IMR-90 (cell line): Measurements from ENCODE around the gene KDM5B. TPM values are rescaled to one million over a fixed set of nuclear protein-coding genes. Genes with fewer than 3 reads are reported as not detected.

Experiments used
- ATAC-seq: fragments of 200-7000 bp; cut with Tn5 transposase; 2 replicates; pipeline ENCODE4 v1.9.1; 2020; ENCODE audit warnings: low read depth, mild to moderate bottlenecking, moderate library complexity
- BruUV-seq: library from RNA; stranded (reverse); fragments of 400-500 nt; replicated peaks from 2 replicates; lab custom pipeline; 2021; lab: Mats Ljungman, UMichigan
- CTCF ChIA-PET: fragments of 300-600 bp; formaldehyde crosslinking; extraction: SDS; loops from one replicate; lab custom pipeline; 2021; ENCODE audit warnings: antibody characterized with exemption; lab: Yijun Ruan, JAX
- POLR2A ChIA-PET: fragments of 300-600 bp; sonication (Branson Sonifier 250); formaldehyde crosslinking; loops from one replicate; lab custom pipeline; 2022; ENCODE audit warnings: antibody characterized with exemption; ENCODE audit not compliant: unreplicated experiment; lab: Charles Lee
- DNase-seq: peaks from one replicate; pipeline ENCODE4 v3.0.0; 2013
- H2AFZ ChIP-seq: replicated peaks from 2 replicates; pipeline ENCODE3; 2013; ENCODE audit warnings: low read length, mild to moderate bottlenecking; ENCODE audit not compliant: poor library complexity
- H2AK5ac ChIP-seq: 2 replicates; pipeline ENCODE4 v1.6.1; 2013; ENCODE audit warnings: low read depth, low read length, inconsistent platforms
- H2AK9ac ChIP-seq: replicated peaks from 2 replicates; pipeline ENCODE3; 2013; ENCODE audit warnings: mild to moderate bottlenecking, low read depth, low read length, moderate library complexity; ENCODE audit not compliant: poor library complexity
- H2BK120ac ChIP-seq: 2 replicates; pipeline ENCODE4 v1.6.1; 2013; ENCODE audit warnings: low read depth, low read length, inconsistent platforms
- H2BK15ac ChIP-seq: 3 replicates; pipeline ENCODE4 v1.6.1; 2013; ENCODE audit warnings: low read depth, low read length, inconsistent platforms
- H2BK20ac ChIP-seq: 2 replicates; pipeline ENCODE4 v1.6.1; 2013; ENCODE audit warnings: low read depth, mild to moderate bottlenecking, inconsistent platforms, low read length, moderate library complexity
- H2BK5ac ChIP-seq: 2 replicates; pipeline ENCODE4 v1.6.1; 2013; ENCODE audit warnings: mild to moderate bottlenecking, low read depth, low read length, inconsistent platforms; ENCODE audit not compliant: poor library complexity, severe bottlenecking
- H3K14ac ChIP-seq: replicated peaks from 2 replicates; pipeline ENCODE4 v1.6.1; 2013; ENCODE audit warnings: low read depth, low read length, inconsistent platforms
- H3K18ac ChIP-seq: 2 replicates; pipeline ENCODE4 v1.6.1; 2013; ENCODE audit warnings: low read depth, low read length, control low read depth
- H3K23ac ChIP-seq: 2 replicates; pipeline ENCODE4 v1.6.1; 2013; ENCODE audit warnings: low read depth, low read length, inconsistent platforms
- H3K27ac ChIP-seq: 2 replicates; pipeline ENCODE4 v1.5.1; 2013; ENCODE audit warnings: mild to moderate bottlenecking, control low read depth, low read length; ENCODE audit not compliant: insufficient read depth
- H3K27me3 ChIP-seq: 2 replicates; pipeline ENCODE4 v1.6.1; 2013; ENCODE audit warnings: low read length; ENCODE audit not compliant: control insufficient read depth, insufficient read depth
- H3K36me3 ChIP-seq: 2 replicates; pipeline ENCODE4 v1.6.1; 2013; ENCODE audit warnings: low read length, mixed read lengths; ENCODE audit not compliant: control insufficient read depth, insufficient read depth
- H3K4ac ChIP-seq: 2 replicates; pipeline ENCODE4 v1.6.1; 2013; ENCODE audit warnings: low read depth, low read length, inconsistent platforms
- H3K4me1 ChIP-seq: 2 replicates; pipeline ENCODE4 v1.6.1; 2013; ENCODE audit warnings: low read length, mixed read lengths; ENCODE audit not compliant: control insufficient read depth, insufficient read depth
- H3K4me2 ChIP-seq: 2 replicates; pipeline ENCODE4 v1.6.1; 2013; ENCODE audit warnings: low read depth, mild to moderate bottlenecking, control low read depth, low read length, moderate library complexity
- H3K4me3 ChIP-seq: 2 replicates; pipeline ENCODE4 v1.5.1; 2013; ENCODE audit warnings: low read depth, mild to moderate bottlenecking, control low read depth, low read length, moderate library complexity; ENCODE audit not compliant: insufficient read depth
- H3K56ac ChIP-seq: 2 replicates; pipeline ENCODE4 v1.6.1; 2013; ENCODE audit warnings: low read length, inconsistent platforms; ENCODE audit not compliant: insufficient read depth; ENCODE audit errors: extremely low read depth
- H3K79me1 ChIP-seq, 2 experiments: 2 replicates each; pipeline ENCODE4 v1.6.1; 2013; ENCODE audit warnings: low read length in 2 of 2, inconsistent platforms in 1 of 2, low read depth in 1 of 2
- H3K9ac ChIP-seq: 2 replicates; pipeline ENCODE4 v1.6.1; 2013; ENCODE audit warnings: low read depth, low read length, control low read depth
- H3K9me1 ChIP-seq: 2 replicates; pipeline ENCODE4 v1.6.1; 2013; ENCODE audit warnings: low read length, inconsistent platforms; ENCODE audit not compliant: insufficient read depth
- H3K9me3 ChIP-seq: 2 replicates; pipeline ENCODE4 v1.6.1; 2013; ENCODE audit warnings: low read length; ENCODE audit not compliant: control insufficient read depth, insufficient read depth
- H4K20me1 ChIP-seq: 2 replicates; pipeline ENCODE4 v1.6.1; 2013; ENCODE audit warnings: low read length, inconsistent platforms; ENCODE audit not compliant: insufficient read depth
- H4K5ac ChIP-seq: 2 replicates; pipeline ENCODE4 v1.6.1; 2013; ENCODE audit warnings: mild to moderate bottlenecking, low read depth, low read length, control low read depth
- H4K8ac ChIP-seq, 2 experiments: 2 replicates each; pipeline ENCODE4 v1.6.1; 2013; ENCODE audit warnings: low read depth in 2 of 2, low read length in 2 of 2, control low read depth in 1 of 2, inconsistent platforms in 1 of 2
- H4K91ac ChIP-seq: 2 replicates; pipeline ENCODE4 v1.6.1; 2013; ENCODE audit warnings: low read depth, low read length, inconsistent platforms; ENCODE audit not compliant: insufficient read depth
- BHLHE40 ChIP-seq: fragments of 150-350 bp; IDR thresholded peaks from 2 replicates; pipeline ENCODE4 v1.6.1; 2016; ENCODE audit warnings: mild to moderate bottlenecking, low read depth, low read length
- CEBPB ChIP-seq: IDR thresholded peaks from 2 replicates; pipeline ENCODE4 v1.6.1; 2012; ENCODE audit warnings: low read depth, low read length, improper control_type of control experiment
- CHD1 ChIP-seq: IDR thresholded peaks from 2 replicates; pipeline ENCODE4 v1.6.1; 2012; ENCODE audit warnings: low read depth, low read length, improper control_type of control experiment
- CTCF ChIP-seq: conservative IDR thresholded peaks from 2 replicates; pipeline ENCODE4 v1.5.1; 2012; ENCODE audit warnings: mild to moderate bottlenecking, low read depth, low read length, improper control_type of control experiment
- ELK1 ChIP-seq: fragments of 150-350 bp; IDR thresholded peaks from 2 replicates; pipeline ENCODE4 v1.6.1; 2016; ENCODE audit warnings: low read depth, mild to moderate bottlenecking, low read length, moderate library complexity, borderline replicate concordance
- FOS ChIP-seq: fragments of 150-350 bp; IDR thresholded peaks from 2 replicates; pipeline ENCODE4 v1.6.1; 2016; ENCODE audit warnings: low read depth, low read length
- MAFK ChIP-seq: IDR thresholded peaks from 2 replicates; pipeline ENCODE4 v1.6.1; 2012; ENCODE audit warnings: low read depth, low read length, improper control_type of control experiment
- MAZ ChIP-seq: IDR thresholded peaks from 2 replicates; pipeline ENCODE4 v1.6.1; 2012; ENCODE audit warnings: low read depth, mild to moderate bottlenecking, low read length, improper control_type of control experiment, moderate library complexity, borderline replicate concordance
- MXI1 ChIP-seq: IDR thresholded peaks from 2 replicates; pipeline ENCODE4 v1.6.1; 2012; ENCODE audit warnings: low read depth, mild to moderate bottlenecking, low read length, moderate library complexity, borderline replicate concordance
- NFE2L2 ChIP-seq: fragments of 150-350 bp; IDR thresholded peaks from 2 replicates; pipeline ENCODE4 v1.6.1; 2016; ENCODE audit warnings: low read depth, mild to moderate bottlenecking, low read length
- POLR2A ChIP-seq: IDR thresholded peaks from 2 replicates; pipeline ENCODE4 v1.6.1; 2012; ENCODE audit warnings: mild to moderate bottlenecking, low read depth, low read length
- RAD21 ChIP-seq: IDR thresholded peaks from 2 replicates; pipeline ENCODE4 v1.6.1; 2012; ENCODE audit warnings: low read length, improper control_type of control experiment
- RCOR1 ChIP-seq: IDR thresholded peaks from 2 replicates; pipeline ENCODE4 v1.6.1; 2012; ENCODE audit warnings: mild to moderate bottlenecking, low read length, improper control_type of control experiment; ENCODE audit not compliant: insufficient replicate concordance
- RFX5 ChIP-seq: IDR thresholded peaks from 2 replicates; pipeline ENCODE4 v1.8.0; 2012; ENCODE audit warnings: low read depth, mild to moderate bottlenecking, low read length, moderate library complexity
- SMC3 ChIP-seq: fragments of 150-350 bp; IDR thresholded peaks from 2 replicates; pipeline ENCODE4 v1.6.1; 2016; ENCODE audit warnings: low read depth, mild to moderate bottlenecking, antibody characterized with exemption, low read length, moderate library complexity
- USF2 ChIP-seq: fragments of 150-350 bp; IDR thresholded peaks from 2 replicates; pipeline ENCODE4 v1.6.1; 2017; ENCODE audit warnings: mild to moderate bottlenecking, antibody characterized with exemption, low read length, low read depth
- WGBS, 2 experiments: methylation state at CpG; one replicate each; pipeline versions ENCODE4 v1.1.5 to v1.1.7; 2013; ENCODE audit warnings: missing lambda C conversion rate in 2 of 2; ENCODE audit not compliant: insufficient read length in 1 of 2; ENCODE audit errors: extremely low coverage in 2 of 2; 5-methylcytosine and 5-hydroxymethylcytosine counted together
- dilution Hi-C: fragments of 300-500 bp; cut with HindIII; formaldehyde crosslinking; loops from one replicate; pipeline ENCODE4 v1.14.3; 2018; ENCODE audit warnings: low sequenced_read_pairs; ENCODE audit not compliant: unreplicated experiment
- in situ Hi-C: fragments of 300-500 bp; cut with MboI; formaldehyde crosslinking; loops from 3 replicates; pipeline ENCODE4 v1.14.3; 2019; ENCODE audit warnings: low sequenced_read_pairs, inconsistent platforms, mixed read lengths
- intact Hi-C: fragments of 100-400 bp; cut with micrococcal nuclease; formaldehyde crosslinking; loops from 2 replicates; pipeline ENCODE4 v1.10.0; 2022
- polyA plus RNA-seq, 3 experiments: library from polyadenylated mRNA; depleted of rRNA; stranded (reverse); fragments of >200 nt; gene quantifications; 2 replicates each; pipeline ENCODE4 v1.2.3, GENCODE V29; 2012; ENCODE audit warnings: low replicate concordance in 1 of 3
- total RNA-seq: library from RNA; depleted of rRNA; stranded (reverse); fragments of >200 nt; gene quantifications from 2 replicates; pipeline ENCODE4 v1.2.3, GENCODE V29; 2012

The KDM5B gene
- total and polyA plus RNA-seq, 2 of the 4 experiments (the other 2 are of a cell fraction): 28.8 to 82.1 TPM

- Histone ChIP-seq H4K5ac (no peak overlapping the region), H3K14ac (no peak overlapping the region), H3K27me3 (no peaks in the 10 kb centered on the region), H3K4me1 (0 out of 2 replicates have a peak, but pooled peaks cover 1% of the 10 kb centered on the region), H3K56ac (no peak overlapping the region), H3K23ac (no peak overlapping the region), H3K9me1 (peaks cover 4% of the 10 kb centered on the region; the same call in 1 of the 2 replicates), H3K9me3 (no peaks in the 10 kb centered on the region), H3K18ac (no peak overlapping the region), H2BK120ac (no peak overlapping the region), H2BK15ac (no peak overlapping the region), H4K20me1 (peaks cover 3% of the 10 kb centered on the region; the same call in 1 of the 2 replicates), H3K79me1 (peaks cover 12 to 28% of the 10 kb centered on the region in 2 experiments), H3K36me3 (peaks cover 66% of the 10 kb centered on the region), H2AK5ac (no peak overlapping the region), H2AFZ (no peak overlapping the region), H2BK20ac (no peak overlapping the region), H3K27ac (no peak overlapping the region), H3K4me2 (no peak overlapping the region), H2BK5ac (no peak overlapping the region), H2AK9ac (no peak overlapping the region), H4K8ac (no peak overlapping the region), H3K4me3 (no peak overlapping the region), H3K4ac (no peak overlapping the region), H4K91ac (no peak overlapping the region), H3K9ac (no peak overlapping the region)
- in situ Hi-C loops (loop anchor here (10.0 kb wide), 1 partner anchor 162 kb away; no protein-coding TSS in a partner anchor), dilution Hi-C loops (no loop called here), intact Hi-C loops (loop anchor here (5.0 to 10.0 kb wide), 2 partner anchors 100 to 242 kb away; no protein-coding TSS in a partner anchor)
- no CpG with 5 or more reads among the region's 3 CpGs for WGBS, 2 experiments
- DNase-seq (peak; percentile 42), ATAC-seq (peak; percentile 57)
- no TSS peak for BruUV-seq
- POLR2A ChIA-PET: no interaction called here
- no peak for TF ChIP-seq CHD1
- TF ChIP-seq MAZ: no peak
- no peak for TF ChIP-seq SMC3
- TF ChIP-seq USF2: no peak
- TF ChIP-seq MXI1: no peak
- no peak for TF ChIP-seq CTCF
- no peak for TF ChIP-seq RCOR1
- TF ChIP-seq NFE2L2: no peak
- TF ChIP-seq RAD21: no peak
- no peak for TF ChIP-seq CEBPB
- TF ChIP-seq FOS: no peak
- no peak for TF ChIP-seq BHLHE40
- no peak for TF ChIP-seq MAFK
- TF ChIP-seq RFX5: no peak
- TF ChIP-seq POLR2A: no peak
- no peak for TF ChIP-seq ELK1
- CTCF ChIA-PET: interaction anchor here (1.0 to 1.2 kb wide), 2 partner anchors 9 to 33 kb away, joined by 3 read pairs; no protein-coding TSS in a partner anchor
Observed at GRCh38 chr1:202752774-202753173, 55.4 kb downstream of the KDM5B start.
